K562 (cell line): ENCODE measurements around the gene GHRH. TPM values are rescaled to one million over a fixed set of nuclear protein-coding genes. Genes with fewer than 3 reads are reported as not detected.

Experiments used
- ATAC-seq: fragments of 200-7000 bp; cut with Tn5 transposase; 3 replicates; pipeline ENCODE4 v1.9.1; 2020; ENCODE audit warnings: moderate library complexity
- BruUV-seq: library from RNA; stranded (reverse); fragments of 400-500 nt; replicated peaks from 2 replicates; lab custom pipeline; 2021; lab: Mats Ljungman, UMichigan
- CTCF ChIA-PET: fragments of 300-600 bp; formaldehyde crosslinking; extraction: SDS; loops from one replicate; lab custom pipeline; 2021; ENCODE audit warnings: low intra/inter-chr PET ratio; lab: Yijun Ruan, JAX
- POLR2A ChIA-PET: fragments of 300-600, 350-650 bp; sonication (Branson Sonifier 250); formaldehyde crosslinking; extraction: SDS; loops from one replicate; lab custom pipeline; 2021; ENCODE audit warnings: antibody characterized with exemption, inconsistent platforms; lab: Yijun Ruan, JAX
- DNase-seq, 4 experiments: peaks; one replicate each; pipeline versions ENCODE4 v3.0.0 to v3.0.0-alpha.2; 2011 to 2018; ENCODE audit warnings: low spot score in 3 of 4, mixed read lengths in 3 of 4; ENCODE audit errors: extremely low read depth in 1 of 4
- FAIRE-seq: peaks from 2 replicates; lab custom pipeline; 2011; peaks lifted over from hg19 to GRCh38; lab: Jason Lieb, UNC
- H2AFZ ChIP-seq: 2 replicates; pipeline ENCODE4 v1.6.0; 2011; ENCODE audit warnings: low read depth, low read length, control low read depth, inconsistent platforms
- H3K27ac ChIP-seq: fragments of 200-600 bp; 3 replicates; pipeline ENCODE4 v1.8.0; 2011; ENCODE audit warnings: low read depth, mild to moderate bottlenecking, control low read depth, inconsistent platforms, low read length, moderate library complexity, mixed read lengths; ENCODE audit errors: extremely low read depth
- H3K27me3 ChIP-seq, 2 experiments: fragments of 300-600 bp in 1 of 2; 2 replicates in 1 of 2; 3 replicates in 1 of 2; pipeline versions ENCODE4 v1.6.0 to v1.8.0; 2011; ENCODE audit warnings: inconsistent platforms in 2 of 2, low read length in 2 of 2, mild to moderate bottlenecking in 1 of 2, mixed read lengths in 1 of 2, moderate library complexity in 1 of 2; ENCODE audit not compliant: control insufficient read depth in 2 of 2, insufficient read depth in 2 of 2
- H3K36me3 ChIP-seq: fragments of 300-600 bp; 3 replicates; pipeline ENCODE4 v1.8.0; 2011; ENCODE audit warnings: mild to moderate bottlenecking, low read length, inconsistent platforms; ENCODE audit not compliant: control insufficient read depth, insufficient read depth
- H3K4me1 ChIP-seq, 2 experiments: fragments of 200-600 bp in 1 of 2; replicated peaks in 1 of 2; 2 replicates in 1 of 2; 3 replicates in 1 of 2; pipeline versions ENCODE4 v1.5.1 to v1.8.0; 2011; ENCODE audit warnings: inconsistent platforms in 2 of 2, low read length in 2 of 2, mild to moderate bottlenecking in 1 of 2, mixed read lengths in 1 of 2, moderate library complexity in 1 of 2; ENCODE audit not compliant: control insufficient read depth in 2 of 2, insufficient read depth in 2 of 2
- H3K4me2 ChIP-seq: 2 replicates; pipeline ENCODE4 v1.6.1; 2011; ENCODE audit warnings: low read length, control low read depth, inconsistent platforms, mixed read lengths; ENCODE audit not compliant: insufficient read depth
- H3K4me3 ChIP-seq: fragments of 200-600 bp; sonication (generic), shearing (Covaris generic); 2 replicates; pipeline ENCODE4 v1.5.1; 2016; ENCODE audit warnings: control low read depth, inconsistent platforms
- H3K79me2 ChIP-seq: fragments of 200-600 bp; 3 replicates; pipeline ENCODE4 v1.8.0; 2011; ENCODE audit warnings: low read length, inconsistent platforms; ENCODE audit not compliant: control insufficient read depth, insufficient read depth
- H3K9ac ChIP-seq, 2 experiments: 2 replicates each; pipeline versions ENCODE4 v1.6.0 to v1.6.1; 2011; ENCODE audit warnings: low read depth in 2 of 2, low read length in 2 of 2, control low read depth in 1 of 2, inconsistent platforms in 1 of 2, mild to moderate bottlenecking in 1 of 2, mixed read lengths in 1 of 2; ENCODE audit not compliant: insufficient read depth in 1 of 2
- H3K9me1 ChIP-seq: one replicate; pipeline ENCODE4 v1.6.0; 2011; ENCODE audit warnings: inconsistent platforms, mild to moderate bottlenecking, low read length, moderate library complexity; ENCODE audit not compliant: control insufficient read depth, insufficient read depth
- H3K9me3 ChIP-seq: replicated peaks from 2 replicates; pipeline ENCODE4 v1.5.1; 2011; ENCODE audit warnings: low read depth, low read length, inconsistent platforms; ENCODE audit not compliant: control insufficient read depth, insufficient read depth
- H4K20me1 ChIP-seq: replicated peaks from 2 replicates; pipeline ENCODE4 v1.6.1; 2011; ENCODE audit warnings: low read length, inconsistent platforms, mixed read lengths; ENCODE audit not compliant: control insufficient read depth, insufficient read depth
- ASH1L ChIP-seq: fragments of 450-650 bp; IDR thresholded peaks from 2 replicates; pipeline ENCODE4 v1.6.1; 2018; ENCODE audit warnings: borderline replicate concordance, mild to moderate bottlenecking, low read depth; ENCODE audit not compliant: partially characterized antibody
- BRCA1 ChIP-seq, 2 experiments: fragments of 450-650 bp in 1 of 2; sonication (generic) in 1 of 2; formaldehyde crosslinking in 1 of 2; IDR thresholded peaks; 2 replicates each; pipeline versions ENCODE4 v1.5.0 to v1.6.1; 2017 to 2020; ENCODE audit warnings: mild to moderate bottlenecking in 1 of 2, missing genetic modification reagents in 1 of 2
- CBX1 ChIP-seq: sonication (generic); IDR thresholded peaks from 2 replicates; pipeline ENCODE4 v1.6.1; 2016; ENCODE audit warnings: antibody characterized with exemption, low read depth, mild to moderate bottlenecking
- EP400 ChIP-seq: fragments of 450-650 bp; IDR thresholded peaks from 2 replicates; pipeline ENCODE4 v1.6.1; 2017; ENCODE audit warnings: antibody characterized with exemption, mild to moderate bottlenecking, moderate library complexity
- HOXB6 ChIP-seq: fragments of 250-450 bp; sonication (Bioruptor Pico); IDR thresholded peaks from 2 replicates; pipeline ENCODE4 v1.5.1; 2022; ENCODE audit warnings: mild to moderate bottlenecking, borderline replicate concordance
- LCOR ChIP-seq: sonication (generic); formaldehyde crosslinking; IDR thresholded peaks from 2 replicates; pipeline ENCODE4 v1.8.0; 2022; ENCODE audit warnings: mild to moderate bottlenecking, missing genetic modification reagents
- NCOA2 ChIP-seq, 2 experiments: fragments of 450-650 bp; IDR thresholded peaks; 2 replicates each; pipeline ENCODE4 v1.6.1; 2018; ENCODE audit warnings: mild to moderate bottlenecking in 2 of 2, moderate library complexity in 1 of 2; ENCODE audit not compliant: partially characterized antibody in 2 of 2
- NEUROD1 ChIP-seq: fragments of 150-350 bp; IDR thresholded peaks from 2 replicates; pipeline ENCODE4 v1.6.1; 2014; ENCODE audit warnings: borderline replicate concordance, low read length, low read depth; ENCODE audit not compliant: partially characterized antibody
- RBM15 ChIP-seq: fragments of 200-400 bp; formaldehyde crosslinking; IDR thresholded peaks from 2 replicates; pipeline ENCODE4 v1.6.1; 2018; ENCODE audit warnings: mild to moderate bottlenecking, low read length, moderate library complexity; ENCODE audit not compliant: insufficient read depth
- SMARCA4 ChIP-seq: fragments of 450-650 bp; IDR thresholded peaks from 2 replicates; pipeline ENCODE4 v1.6.1; 2016
- TCF7 ChIP-seq: sonication (generic); IDR thresholded peaks from 2 replicates; pipeline ENCODE4 v1.6.1; 2016; ENCODE audit warnings: antibody characterized with exemption, borderline replicate concordance
- TEAD1 ChIP-seq, 2 experiments: fragments of 450-650 bp in 1 of 2; sonication (generic) in 1 of 2; formaldehyde crosslinking; IDR thresholded peaks; 2 replicates each; pipeline versions ENCODE4 v1.4.0 to v1.8.0; 2020 to 2022; ENCODE audit warnings: mild to moderate bottlenecking in 2 of 2, missing genetic modification reagents in 1 of 2
- ZNF134 ChIP-seq: fragments of 250-450 bp; sonication (Bioruptor Pico); conservative IDR thresholded peaks from 2 replicates; pipeline ENCODE4 v1.4.0; 2020
- ZNF274 ChIP-seq: IDR thresholded peaks from 2 replicates; pipeline ENCODE4 v1.6.1; 2011; ENCODE audit warnings: low read depth, mild to moderate bottlenecking, low read length, moderate library complexity, borderline replicate concordance
- ZNF324 ChIP-seq: fragments of 250-450 bp; sonication (Bioruptor Pico); IDR thresholded peaks from 2 replicates; pipeline ENCODE4 v1.4.0; 2020; ENCODE audit warnings: mild to moderate bottlenecking
- ZNF77 ChIP-seq: fragments of 250-450 bp; sonication (Bioruptor Pico); IDR thresholded peaks from 2 replicates; pipeline ENCODE4 v1.5.0; 2020
- WGBS: fragments of 100-300 bp; shearing (Covaris generic); methylation state at CpG from one replicate; pipeline ENCODE4 v1.1.6; 2016; ENCODE audit warnings: low coverage, mixed read lengths; ENCODE audit not compliant: insufficient coverage; ENCODE audit errors: missing lambda C conversion rate; 5-methylcytosine and 5-hydroxymethylcytosine counted together
- in situ Hi-C: fragments of 300-500 bp; cut with MboI; formaldehyde crosslinking; loops from 4 replicates; pipeline ENCODE4 v1.15.0; 2018; ENCODE audit warnings: inconsistent platforms, mixed read lengths
- intact Hi-C: fragments of 100-400 bp; cut with micrococcal nuclease; formaldehyde crosslinking; loops from 2 replicates; pipeline ENCODE4 v1.14.2; 2022
- polyA plus RNA-seq, 8 experiments: library from polyadenylated mRNA; depleted of rRNA in 4 of 8; stranded (reverse) in 5 of 8; unstranded in 3 of 8; fragments of >200 nt; fragmentation: Nextera tagmentation in 2 of 8; fragmentation: Illumina TruSeq in 1 of 8; extraction: Ambion mirVana in 2 of 8; extraction: Trizol in 1 of 8; gene quantifications; 2 replicates each; pipeline versions ENCODE4 v1.2.1 to v1.2.3, GENCODE V29; 2011 to 2014; ENCODE audit warnings: inconsistent platforms in 1 of 8, missing spikeins in 1 of 8
- total RNA-seq, 7 experiments: library from RNA; depleted of rRNA in 6 of 7; stranded (reverse); fragments of >200 nt in 6 of 7; fragmentation: Illumina TruSeq in 2 of 7; extraction: Trizol in 2 of 7; gene quantifications; 2 replicates each; pipeline versions ENCODE4 v1.2.1 to v1.2.3, GENCODE V29; 2011 to 2021; ENCODE audit warnings: low replicate concordance in 1 of 7
- TF ChIP-seq, protein P1 (sequence below): fragments of 200-800 bp; sonication (Bioruptor generic); IDR thresholded peaks from 2 replicates; pipeline ENCODE4 v1.6.1; 2017; ENCODE audit warnings: missing genetic modification characterization, missing compliant biosample characterization
- TF ChIP-seq, protein P2 (sequence below): fragments of 250-450 bp; sonication (Bioruptor Pico); IDR thresholded peaks from 2 replicates; pipeline ENCODE4 v1.8.0; 2021; ENCODE audit warnings: borderline replicate concordance, mild to moderate bottlenecking, moderate library complexity; ENCODE audit not compliant: poor library complexity, severe bottlenecking
- TF ChIP-seq, protein P3 (sequence below): fragments of 250-450 bp; sonication (Bioruptor Pico); IDR thresholded peaks from 2 replicates; pipeline ENCODE4 v1.4.0; 2020; ENCODE audit warnings: borderline replicate concordance

GHRH gene
- total and polyA plus RNA-seq, 9 of the 15 experiments (the other 6 are each of a cell fraction or from before 2014, with no cell fraction given) = not detected

DNA sequence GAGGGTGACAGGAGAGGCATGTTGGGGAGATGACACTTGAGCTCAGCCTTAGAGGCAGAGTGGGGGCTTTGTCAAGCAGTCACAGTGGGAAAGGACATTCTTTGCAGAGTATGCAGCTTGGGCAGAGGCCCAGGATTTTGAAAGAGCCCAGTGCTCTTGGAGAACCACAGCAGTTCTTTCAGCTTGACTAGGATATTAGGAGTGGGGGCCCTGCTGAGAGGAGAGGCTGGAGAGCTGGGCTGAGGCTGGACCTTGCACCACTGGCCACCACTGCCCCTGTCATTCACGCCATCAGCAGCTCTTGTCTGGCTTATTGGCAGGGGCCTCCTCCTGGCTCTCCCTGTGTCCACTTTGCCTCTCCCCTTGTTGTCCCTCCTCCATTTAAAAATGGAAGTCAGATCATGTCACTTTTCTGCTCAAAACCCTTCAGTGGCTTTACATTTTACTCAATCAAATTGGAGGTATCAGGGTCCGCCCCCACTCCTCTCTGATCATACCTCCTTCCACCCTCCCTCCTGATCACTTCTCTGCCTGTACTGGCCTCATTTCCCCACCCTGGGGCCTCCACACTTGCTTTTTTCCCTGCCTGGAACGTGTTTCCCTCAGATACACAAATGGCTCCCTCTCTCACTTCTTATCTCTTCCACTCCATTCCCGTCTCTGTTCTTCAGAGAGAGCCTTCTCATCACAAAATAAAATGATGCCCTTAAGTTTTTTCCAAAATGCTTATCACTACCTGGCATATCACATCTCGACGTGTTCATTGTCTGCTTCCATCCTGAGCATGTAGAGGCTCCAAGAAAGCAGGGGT is 38.3 kb upstream of the GHRH start:
- peak overlapping the region; percentile 17 for H2AFZ ChIP-seq
- peak; percentile 76 for ATAC-seq
- H3K4me2 ChIP-seq = peak overlapping the region; percentile 37
- ChIA-PET POLR2A (interaction anchor here (0.6 to 1.5 kb wide), 5 partner anchors 8 to 96 kb away, joined by 3 to 16 read pairs (median 3); partner anchors contain the start of gene MANBAL), CTCF (no interaction called here)
- in situ Hi-C loops (no loop called here), intact Hi-C loops (no loop called here)
- no peak overlapping the region for H3K4me3 ChIP-seq
- peaks cover 67% of the 10 kb centered on the region for H3K36me3 ChIP-seq
- H3K9me3 ChIP-seq = no peaks in the 10 kb centered on the region
- peaks cover 8 to 22% of the 10 kb centered on the region in 2 experiments; a peak in 3 of 5 replicates for H3K4me1 ChIP-seq
- H3K9ac ChIP-seq = peak overlapping the region; percentile 32 to 79; a peak in 3 of 4 replicates
- H3K9me1 ChIP-seq = no peaks in the 10 kb centered on the region
- no peaks in the 10 kb centered on the region for H4K20me1 ChIP-seq
- H3K27ac ChIP-seq = peak overlapping the region; percentile 55
- peaks cover 48% of the 10 kb centered on the region for H3K79me2 ChIP-seq
- no peak for FAIRE-seq
- peak; percentile 46 to 69 (median 50) for DNase-seq
- BruUV-seq = no TSS peak
- H3K27me3 ChIP-seq = no peaks in the 10 kb centered on the region
- 8% methylated on average over 6 of the region's 6 CpGs for WGBS
- TF ChIP-seq CBX1 (no peak), NCOA2 (IDR thresholded peaks at IDR 0.05; ENCODE audit: partially characterized antibody in 2 of 2) (no peak), NEUROD1 (no peak), ZNF77 (CRISPR knock-in tag) (no peak), LCOR (CRISPR knock-in tag) (no peak), EP400 (peak; percentile 35; the same call in 1 of the 2 replicates), ZNF324 (no peak), SMARCA4 (peak; percentile 69), ASH1L (no peak), HOXB6 (CRISPR knock-in tag) (no peak), ZNF134 (CRISPR knock-in tag) (no peak), RBM15 (no peak), TEAD1 (CRISPR knock-in tag; IDR thresholded peaks at IDR 0.05) (no peak), BRCA1 (IDR thresholded peaks at IDR 0.05) (no peak), BRCA1 (CRISPR knock-in tag; IDR thresholded peaks at IDR 0.05) (no peak), ZNF274 (no peak), TCF7 (no peak)
- TF ChIP-seq, protein P1, sequence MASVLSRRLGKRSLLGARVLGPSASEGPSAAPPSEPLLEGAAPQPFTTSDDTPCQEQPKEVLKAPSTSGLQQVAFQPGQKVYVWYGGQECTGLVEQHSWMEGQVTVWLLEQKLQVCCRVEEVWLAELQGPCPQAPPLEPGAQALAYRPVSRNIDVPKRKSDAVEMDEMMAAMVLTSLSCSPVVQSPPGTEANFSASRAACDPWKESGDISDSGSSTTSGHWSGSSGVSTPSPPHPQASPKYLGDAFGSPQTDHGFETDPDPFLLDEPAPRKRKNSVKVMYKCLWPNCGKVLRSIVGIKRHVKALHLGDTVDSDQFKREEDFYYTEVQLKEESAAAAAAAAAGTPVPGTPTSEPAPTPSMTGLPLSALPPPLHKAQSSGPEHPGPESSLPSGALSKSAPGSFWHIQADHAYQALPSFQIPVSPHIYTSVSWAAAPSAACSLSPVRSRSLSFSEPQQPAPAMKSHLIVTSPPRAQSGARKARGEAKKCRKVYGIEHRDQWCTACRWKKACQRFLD (CRISPR knock-in tag) = 0 out of 2 replicates have a peak, but pooled peaks have one; percentile 35
- TF ChIP-seq, protein P2, sequence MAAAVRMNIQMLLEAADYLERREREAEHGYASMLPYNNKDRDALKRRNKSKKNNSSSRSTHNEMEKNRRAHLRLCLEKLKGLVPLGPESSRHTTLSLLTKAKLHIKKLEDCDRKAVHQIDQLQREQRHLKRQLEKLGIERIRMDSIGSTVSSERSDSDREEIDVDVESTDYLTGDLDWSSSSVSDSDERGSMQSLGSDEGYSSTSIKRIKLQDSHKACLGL (CRISPR knock-in tag) = no peak
- TF ChIP-seq, protein P3, sequence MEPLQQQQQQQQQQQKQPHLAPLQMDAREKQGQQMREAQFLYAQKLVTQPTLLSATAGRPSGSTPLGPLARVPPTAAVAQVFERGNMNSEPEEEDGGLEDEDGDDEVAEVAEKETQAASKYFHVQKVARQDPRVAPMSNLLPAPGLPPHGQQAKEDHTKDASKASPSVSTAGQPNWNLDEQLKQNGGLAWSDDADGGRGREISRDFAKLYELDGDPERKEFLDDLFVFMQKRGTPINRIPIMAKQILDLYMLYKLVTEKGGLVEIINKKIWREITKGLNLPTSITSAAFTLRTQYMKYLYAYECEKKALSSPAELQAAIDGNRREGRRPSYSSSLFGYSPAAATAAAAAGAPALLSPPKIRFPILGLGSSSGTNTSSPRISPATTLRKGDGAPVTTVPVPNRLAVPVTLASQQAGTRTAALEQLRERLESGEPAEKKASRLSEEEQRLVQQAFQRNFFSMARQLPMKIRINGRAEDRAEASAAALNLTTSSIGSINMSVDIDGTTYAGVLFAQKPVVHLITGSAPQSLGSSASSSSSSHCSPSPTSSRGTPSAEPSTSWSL = no peak
